Skeletal muscle tissue (tissue), 4 donors: Measurements from ENCODE around the gene PIGS. TPM values are rescaled to one million over a fixed set of nuclear protein-coding genes. Genes with fewer than 3 reads are reported as not detected.

Source experiments
- H3K27ac ChIP-seq: one replicate; pipeline ENCODE4 v1.7.0; 2013; ENCODE audit warnings: mild to moderate bottlenecking, low read depth, low read length, inconsistent platforms
- H3K27me3 ChIP-seq, 3 donors: one replicate each; pipeline ENCODE4 v1.7.0; 2013; ENCODE audit warnings: low read length in 3 of 3; ENCODE audit not compliant: control insufficient read depth in 3 of 3, insufficient read depth in 3 of 3
- H3K36me3 ChIP-seq, 3 donors: one replicate each; pipeline ENCODE4 v1.7.0; 2013; ENCODE audit warnings: low read length in 3 of 3; ENCODE audit not compliant: control insufficient read depth in 3 of 3, insufficient read depth in 3 of 3
- H3K4me1 ChIP-seq, 3 donors: one replicate each; pipeline ENCODE4 v1.7.0; 2013; ENCODE audit warnings: low read length in 3 of 3, mild to moderate bottlenecking in 3 of 3; ENCODE audit not compliant: control insufficient read depth in 3 of 3, insufficient read depth in 3 of 3
- H3K4me3 ChIP-seq, 3 donors: one replicate each; pipeline ENCODE4 v1.7.0; 2013; ENCODE audit warnings: low read length in 3 of 3
- H3K9ac ChIP-seq, 3 donors: one replicate each; pipeline ENCODE4 v1.7.0; 2013; ENCODE audit warnings: low read length in 3 of 3, mild to moderate bottlenecking in 3 of 3, moderate library complexity in 2 of 3, low read depth in 1 of 3
- H3K9me3 ChIP-seq, 3 donors: one replicate each; pipeline ENCODE4 v1.7.0; 2013; ENCODE audit warnings: low read length in 3 of 3; ENCODE audit not compliant: control insufficient read depth in 3 of 3
- total RNA-seq: library from RNA; depleted of rRNA; stranded (reverse); fragments of >200 nt; gene quantifications from one replicate; pipeline ENCODE4 v1.2.3, GENCODE V29; 2014
- donor health status: Osteomylitis.

PIGS gene
- total RNA-seq, 1 donor from 2014 or later = 19.3 TPM

- no peak overlapping the region for H3K9ac ChIP-seq
- no peak overlapping the region for H3K4me3 ChIP-seq
- H3K4me1 ChIP-seq = no peaks in the 10 kb centered on the region
- no peak overlapping the region for H3K27ac ChIP-seq
- H3K9me3 ChIP-seq = no peaks in the 10 kb centered on the region
- peaks cover 48 to 57% (median 49%) of the 10 kb centered on the region in 3 donors for H3K27me3 ChIP-seq
- no peaks in the 10 kb centered on the region for H3K36me3 ChIP-seq
Measured at GRCh38 chr17:28513476-28513875, 57.8 kb downstream of the PIGS start.

GRCh38 chr17:28511858-28512461, 59.4 kb downstream of the PIGS start:
- H3K4me3 ChIP-seq = no peak overlapping the region
- no peak overlapping the region for H3K27ac ChIP-seq
- no peaks in the 10 kb centered on the region for H3K9me3 ChIP-seq
- H3K36me3 ChIP-seq = no peaks in the 10 kb centered on the region
- no peak overlapping the region for H3K9ac ChIP-seq
- H3K27me3 ChIP-seq = peaks cover 53 to 67% (median 60%) of the 10 kb centered on the region in 3 donors
- H3K4me1 ChIP-seq = no peaks in the 10 kb centered on the region

- Histone ChIP-seq H3K9me3 (no peaks in the 10 kb centered on the region), H3K9ac (no peak overlapping the region), H3K4me3 (no peak overlapping the region), H3K4me1 (no peaks in the 10 kb centered on the region), H3K36me3 (no peaks in the 10 kb centered on the region), H3K27ac (no peak overlapping the region), H3K27me3 (peaks cover 53 to 73% (median 72%) of the 10 kb centered on the region in 3 donors)
Measured at GRCh38 chr17:28509789-28510188, 61.5 kb downstream of the PIGS start.

- Histone ChIP-seq H3K27me3 (peaks cover 45 to 65% (median 61%) of the 10 kb centered on the region in 3 donors), H3K4me1 (no peaks in the 10 kb centered on the region), H3K4me3 (no peak overlapping the region), H3K27ac (no peak overlapping the region), H3K9me3 (no peaks in the 10 kb centered on the region), H3K9ac (no peak overlapping the region), H3K36me3 (no peaks in the 10 kb centered on the region)
Measured at GRCh38 chr17:28508211-28508724, 63.1 kb downstream of the PIGS start.

- no peaks in the 10 kb centered on the region for H3K9me3 ChIP-seq
- no peak overlapping the region for H3K9ac ChIP-seq
- no peaks in the 10 kb centered on the region for H3K36me3 ChIP-seq
- H3K4me3 ChIP-seq = no peak overlapping the region
- peaks cover 41 to 64% (median 58%) of the 10 kb centered on the region in 3 donors for H3K27me3 ChIP-seq
- no peaks in the 10 kb centered on the region for H3K4me1 ChIP-seq
- no peak overlapping the region for H3K27ac ChIP-seq
Measured at GRCh38 chr17:28507567-28508203, 63.6 kb downstream of the PIGS start.

GRCh38 chr17:28506763-28507487, 64.4 kb downstream of the PIGS start:
- Histone ChIP-seq H3K4me1 (no peaks in the 10 kb centered on the region), H3K9ac (no peak overlapping the region), H3K9me3 (no peaks in the 10 kb centered on the region), H3K27ac (no peak overlapping the region), H3K27me3 (peaks cover 33 to 57% (median 50%) of the 10 kb centered on the region in 3 donors), H3K4me3 (no peak overlapping the region), H3K36me3 (no peaks in the 10 kb centered on the region)

- H3K4me1 ChIP-seq = peaks cover 0 to 1% (median 0%) of the 10 kb centered on the region in 3 donors
- no peak within 1 kb of the TSS for H3K27ac ChIP-seq
- H3K9me3 ChIP-seq = no peaks in the 10 kb centered on the region
- H3K4me3 ChIP-seq = no peak within 1 kb of the TSS
- no peak within 1 kb of the TSS for H3K9ac ChIP-seq
- no peaks in the 10 kb centered on the region for H3K36me3 ChIP-seq
- peaks cover 26 to 50% (median 45%) of the 10 kb centered on the region in 3 donors for H3K27me3 ChIP-seq
Measured at GRCh38 chr17:28505986-28506665, 65.2 kb downstream of the PIGS start, which contains the start of gene FOXN1. FOXN1 (plus strand) TSS chr17:28506348; CDS start chr17:28523970, 17,622 bp downstream.

GRCh38 chr17:28503420-28503819, 67.9 kb downstream of the PIGS start:
- Histone ChIP-seq H3K27me3 (peaks cover 4 to 25% (median 23%) of the 10 kb centered on the region in 3 donors), H3K27ac (no peak overlapping the region), H3K9ac (no peak overlapping the region), H3K9me3 (no peaks in the 10 kb centered on the region), H3K4me1 (peaks cover 3 to 7% (median 7%) of the 10 kb centered on the region in 3 donors), H3K36me3 (no peaks in the 10 kb centered on the region), H3K4me3 (no peak overlapping the region)
